C4-2B (cell line): ENCODE data around the gene ATP12A.

ENCODE experiments used
- H3K27ac ChIP-seq: fragments of 450-650 bp; 2 replicates; pipeline ENCODE4 v1.5.1; 2017
- ZFX ChIP-seq: fragments of 450-650 bp; IDR thresholded peaks from 2 replicates; pipeline ENCODE4 v1.6.1; 2017
- TF ChIP-seq, protein P1 (sequence below): fragments of 450-650 bp; conservative IDR thresholded peaks from 2 replicates; pipeline ENCODE4 v1.5.1; 2017; ENCODE audit warnings: mild to moderate bottlenecking

The ATP12A gene

DNA sequence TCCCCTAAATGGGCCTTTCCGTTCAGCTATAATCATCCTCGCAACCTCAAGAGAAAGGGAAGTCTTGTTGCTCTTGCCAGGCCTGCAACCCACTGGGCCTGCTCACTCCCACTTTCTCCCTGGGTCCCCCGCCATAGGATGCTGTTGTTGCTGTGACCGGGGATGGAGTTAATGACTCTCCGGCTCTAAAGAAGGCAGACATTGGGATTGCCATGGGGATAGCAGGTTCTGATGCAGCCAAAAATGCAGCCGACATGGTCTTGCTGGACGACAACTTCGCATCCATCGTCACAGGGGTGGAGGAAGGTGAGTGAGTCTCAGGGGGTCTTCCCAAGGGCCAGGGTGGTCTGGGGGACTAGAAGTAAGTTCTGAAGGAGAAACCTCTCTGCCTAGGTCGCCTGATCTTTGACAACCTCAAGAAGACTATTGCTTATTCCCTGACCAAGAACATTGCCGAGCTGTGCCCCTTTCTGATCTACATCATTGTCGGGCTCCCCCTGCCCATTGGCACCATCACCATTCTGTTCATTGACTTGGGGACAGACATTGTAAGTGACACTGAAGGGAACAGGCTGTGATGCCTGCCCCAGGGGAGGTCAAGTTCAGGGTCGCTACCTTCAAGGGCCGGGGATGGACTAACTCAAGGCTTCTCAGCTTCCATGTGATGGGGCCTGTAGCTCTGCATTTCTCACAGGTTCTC lies 26.8 kb downstream of the ATP12A start:
- no peak for TF ChIP-seq ZFX
- TF ChIP-seq, protein P1, sequence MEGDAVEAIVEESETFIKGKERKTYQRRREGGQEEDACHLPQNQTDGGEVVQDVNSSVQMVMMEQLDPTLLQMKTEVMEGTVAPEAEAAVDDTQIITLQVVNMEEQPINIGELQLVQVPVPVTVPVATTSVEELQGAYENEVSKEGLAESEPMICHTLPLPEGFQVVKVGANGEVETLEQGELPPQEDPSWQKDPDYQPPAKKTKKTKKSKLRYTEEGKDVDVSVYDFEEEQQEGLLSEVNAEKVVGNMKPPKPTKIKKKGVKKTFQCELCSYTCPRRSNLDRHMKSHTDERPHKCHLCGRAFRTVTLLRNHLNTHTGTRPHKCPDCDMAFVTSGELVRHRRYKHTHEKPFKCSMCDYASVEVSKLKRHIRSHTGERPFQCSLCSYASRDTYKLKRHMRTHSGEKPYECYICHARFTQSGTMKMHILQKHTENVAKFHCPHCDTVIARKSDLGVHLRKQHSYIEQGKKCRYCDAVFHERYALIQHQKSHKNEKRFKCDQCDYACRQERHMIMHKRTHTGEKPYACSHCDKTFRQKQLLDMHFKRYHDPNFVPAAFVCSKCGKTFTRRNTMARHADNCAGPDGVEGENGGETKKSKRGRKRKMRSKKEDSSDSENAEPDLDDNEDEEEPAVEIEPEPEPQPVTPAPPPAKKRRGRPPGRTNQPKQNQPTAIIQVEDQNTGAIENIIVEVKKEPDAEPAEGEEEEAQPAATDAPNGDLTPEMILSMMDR, result no peak

DNA sequence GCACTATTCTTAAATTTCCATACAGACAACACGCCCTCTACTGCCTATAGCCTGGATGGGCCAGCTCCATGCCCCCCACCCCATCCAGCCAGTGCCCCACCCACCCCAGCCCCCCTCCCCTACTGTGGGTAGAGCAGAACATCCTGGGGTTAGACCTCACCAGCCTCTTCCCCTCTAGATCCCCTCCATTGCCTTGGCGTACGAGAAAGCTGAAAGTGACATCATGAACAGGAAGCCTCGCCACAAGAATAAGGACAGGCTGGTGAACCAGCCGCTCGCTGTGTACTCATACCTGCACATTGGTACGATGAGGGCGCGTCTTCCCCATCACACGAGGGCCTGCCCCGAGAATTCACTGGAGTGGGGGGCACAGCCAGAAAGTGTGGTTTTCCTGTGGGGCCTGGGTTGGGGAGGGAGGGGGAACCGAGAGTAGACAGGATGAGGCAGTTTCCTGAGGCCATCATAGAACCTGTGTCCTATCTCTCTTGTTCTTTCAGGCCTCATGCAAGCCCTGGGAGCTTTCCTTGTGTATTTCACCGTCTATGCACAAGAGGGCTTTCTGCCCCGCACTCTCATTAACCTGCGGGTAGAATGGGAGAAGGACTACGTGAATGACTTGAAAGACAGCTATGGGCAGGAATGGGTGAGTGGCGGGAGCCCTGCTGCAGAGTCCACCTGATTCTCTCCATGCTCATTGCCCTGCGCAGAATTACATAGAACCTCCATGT lies 29.1 kb downstream of the ATP12A start:
- no peak overlapping the region for H3K27ac ChIP-seq
- TF ChIP-seq, protein P1, result no peak
- no peak for TF ChIP-seq ZFX

More for the DNA sequence above, 26.8 kb downstream of the ATP12A start:
- H3K27ac ChIP-seq, result no peak overlapping the region

DNA sequence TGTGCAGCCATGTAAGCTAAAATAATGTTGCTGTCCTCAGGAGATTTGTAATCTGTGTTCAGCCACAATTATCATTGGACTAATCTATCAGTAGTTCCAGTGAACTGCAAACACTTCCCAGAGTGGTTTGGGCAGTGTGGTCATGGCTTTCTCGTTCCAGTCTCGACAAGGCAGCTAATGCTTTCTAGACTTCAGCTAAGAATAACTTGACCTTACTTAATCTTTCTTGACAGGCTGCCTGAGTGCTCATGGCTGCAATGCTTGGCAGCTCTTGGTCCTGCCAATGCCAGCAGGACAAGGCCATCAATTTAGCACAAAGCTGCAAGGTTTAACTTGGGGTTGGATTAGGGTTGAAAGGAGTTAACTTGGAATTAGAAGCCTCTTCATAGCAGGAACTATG lies 32.8 kb downstream of the ATP12A start:
- H3K27ac ChIP-seq, result no peak overlapping the region
- TF ChIP-seq ZFX, result no peak
- TF ChIP-seq, protein P1, result no peak

DNA sequence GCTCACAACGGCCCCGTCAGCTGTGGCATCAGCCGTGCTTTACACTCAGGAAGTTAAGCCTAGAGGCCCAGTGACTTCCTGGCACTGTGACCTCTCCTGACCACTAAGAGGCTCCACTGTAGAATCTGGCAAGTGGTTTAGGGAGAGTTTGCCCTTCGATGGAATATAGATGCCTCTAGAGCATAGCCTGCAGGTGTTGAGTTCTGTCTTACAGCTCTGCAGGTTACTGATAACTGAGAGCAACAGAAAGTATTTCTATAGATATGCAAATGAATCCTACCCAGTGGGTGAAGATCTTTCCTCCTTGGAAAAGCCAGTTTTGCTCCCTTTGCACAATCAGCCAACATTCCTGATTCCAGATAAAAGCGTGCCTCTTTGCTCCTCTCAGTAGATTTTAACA lies 35.8 kb downstream of the ATP12A start:
- H3K27ac ChIP-seq, result no peak overlapping the region
- TF ChIP-seq ZFX, result no peak
- TF ChIP-seq, protein P1, result no peak

DNA sequence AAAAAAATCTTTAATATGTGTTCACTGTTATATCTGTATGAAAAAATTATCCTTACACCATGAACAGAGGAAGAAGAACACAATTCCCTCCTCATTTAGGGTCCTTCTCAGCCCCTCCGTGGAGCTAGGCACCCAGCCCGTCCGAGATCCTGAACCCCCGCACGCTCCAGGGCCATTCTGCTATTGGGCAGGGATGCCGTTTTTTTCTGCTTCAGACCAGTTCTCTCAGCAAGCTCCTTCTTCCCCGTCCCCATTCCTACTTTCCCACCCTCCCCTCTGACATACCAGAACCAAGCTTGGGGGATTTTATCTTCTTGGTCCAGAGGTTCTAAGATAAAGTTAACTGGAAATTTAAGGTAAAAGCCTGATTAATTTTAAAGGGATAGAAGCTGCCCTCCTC lies 36.2 kb downstream of the ATP12A start:
- no peak overlapping the region for H3K27ac ChIP-seq
- TF ChIP-seq ZFX, result no peak
- TF ChIP-seq, protein P1, result no peak

DNA sequence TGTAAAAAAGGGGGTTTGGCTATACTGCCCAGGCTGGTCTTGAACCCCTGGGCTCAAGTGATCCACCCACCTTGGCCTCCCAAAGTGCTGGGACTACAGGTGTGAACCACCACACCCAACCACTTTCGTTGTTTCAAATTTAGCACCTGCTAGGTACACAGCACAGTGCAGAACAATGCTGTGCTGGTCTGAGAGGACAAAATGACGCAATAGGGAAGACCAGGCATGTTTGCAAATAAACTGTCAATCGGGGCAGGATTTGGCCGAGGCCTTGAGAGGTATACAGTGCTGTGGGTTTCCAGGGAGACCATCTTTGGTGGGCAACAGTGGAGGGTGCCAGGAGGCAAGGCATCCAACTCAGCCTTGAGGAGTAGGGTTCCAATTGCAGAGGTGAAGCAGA lies 37.0 kb downstream of the ATP12A start:
- TF ChIP-seq, protein P1, result no peak
- no peak for TF ChIP-seq ZFX
- no peak overlapping the region for H3K27ac ChIP-seq

DNA sequence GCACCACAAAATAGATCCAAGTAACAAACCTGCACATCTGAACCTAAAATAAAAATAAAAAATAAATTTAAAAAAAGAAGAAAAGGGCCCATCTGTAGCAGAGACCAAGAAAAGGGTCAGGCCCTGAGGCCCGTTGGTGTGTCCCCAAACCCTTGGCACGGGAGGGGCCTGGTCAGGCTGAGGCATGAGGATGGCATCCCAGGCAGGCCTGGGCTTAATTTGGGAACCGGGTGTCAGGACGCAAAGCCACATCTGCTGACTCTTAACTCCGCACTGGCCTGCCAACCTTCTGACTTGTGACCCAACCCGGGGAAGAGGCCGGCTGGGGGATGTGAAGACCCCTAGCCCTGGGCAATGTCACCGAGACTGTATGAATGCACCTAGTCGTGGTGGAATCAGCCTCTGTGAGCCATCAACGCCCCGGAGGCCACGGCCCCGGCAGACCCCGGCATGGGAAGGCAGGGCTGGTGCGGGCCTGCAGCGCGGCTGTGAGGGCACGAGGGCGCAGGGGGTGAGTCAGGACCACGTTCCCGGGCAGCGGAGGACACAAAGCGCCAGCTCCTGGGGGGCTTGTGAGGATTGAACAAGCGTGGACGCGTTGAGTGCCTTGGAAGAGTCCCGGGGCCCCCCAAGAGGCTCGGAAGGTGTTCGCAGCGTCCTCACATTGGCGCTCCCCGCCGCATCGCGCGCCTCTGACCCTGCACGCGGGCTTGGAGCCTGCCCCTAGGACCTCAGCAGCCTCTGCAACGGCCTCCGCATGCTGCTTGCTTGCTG lies 38.2 kb downstream of the ATP12A start:
- no peak overlapping the region for H3K27ac ChIP-seq
- no peak for TF ChIP-seq ZFX
- TF ChIP-seq, protein P1, result no peak
